ENCODE measurements around the gene TNFRSF11A. TPM values are rescaled to one million over a fixed set of nuclear protein-coding genes. Genes with fewer than 3 reads are reported as not detected.
A peak's percentile ranks its signal among the peaks of the same experiment; 100 is the strongest.

The TNFRSF11A gene
- total RNA-seq, 1 donor from 2014 or later = 0.42 TPM

DNA sequence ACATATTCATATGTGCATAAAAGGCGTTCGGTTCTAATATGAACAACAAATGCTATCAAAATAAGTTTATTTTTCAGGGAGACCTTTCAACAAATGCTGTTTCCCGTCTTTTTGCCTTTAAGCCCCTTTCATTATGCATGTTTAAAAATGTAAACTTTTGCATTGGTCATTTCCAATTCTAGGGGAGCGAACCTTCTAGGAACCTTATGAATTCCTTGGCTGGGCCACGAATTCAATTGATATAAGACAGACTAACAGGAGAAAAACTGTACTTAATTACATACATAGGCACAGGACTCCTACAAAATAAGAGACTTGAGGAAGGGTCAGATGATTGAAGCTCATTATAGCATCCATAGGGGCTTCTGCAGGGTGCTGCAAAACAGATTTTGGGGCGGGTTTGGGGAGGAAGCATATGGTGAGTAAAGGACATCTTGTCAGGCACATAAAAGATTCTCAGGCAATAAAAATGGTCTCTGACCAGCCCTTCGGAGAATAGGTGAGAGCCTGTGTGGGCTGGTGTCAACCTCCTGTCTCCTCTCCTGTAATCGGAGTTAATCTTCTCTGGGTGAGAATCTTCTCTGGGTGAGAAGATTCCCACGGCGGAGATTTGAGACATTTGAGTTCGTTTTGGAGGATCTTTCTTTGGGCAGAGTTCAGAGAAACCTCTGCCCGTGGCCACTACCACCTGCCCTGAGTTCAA lies 1.7 kb downstream of the TNFRSF11A start:
- Histone ChIP-seq H3K4me3 (ENCODE audit: low read depth, low read length) (no peak overlapping the region), H3K36me3 (ENCODE audit: control insufficient read depth, insufficient read depth, low read length) (no peaks in the 10 kb centered on the region), H3K27me3 (ENCODE audit: control insufficient read depth, insufficient read depth, low read length) (peaks cover 16% of the 10 kb centered on the region)
- TF ChIP-seq, protein P1, sequence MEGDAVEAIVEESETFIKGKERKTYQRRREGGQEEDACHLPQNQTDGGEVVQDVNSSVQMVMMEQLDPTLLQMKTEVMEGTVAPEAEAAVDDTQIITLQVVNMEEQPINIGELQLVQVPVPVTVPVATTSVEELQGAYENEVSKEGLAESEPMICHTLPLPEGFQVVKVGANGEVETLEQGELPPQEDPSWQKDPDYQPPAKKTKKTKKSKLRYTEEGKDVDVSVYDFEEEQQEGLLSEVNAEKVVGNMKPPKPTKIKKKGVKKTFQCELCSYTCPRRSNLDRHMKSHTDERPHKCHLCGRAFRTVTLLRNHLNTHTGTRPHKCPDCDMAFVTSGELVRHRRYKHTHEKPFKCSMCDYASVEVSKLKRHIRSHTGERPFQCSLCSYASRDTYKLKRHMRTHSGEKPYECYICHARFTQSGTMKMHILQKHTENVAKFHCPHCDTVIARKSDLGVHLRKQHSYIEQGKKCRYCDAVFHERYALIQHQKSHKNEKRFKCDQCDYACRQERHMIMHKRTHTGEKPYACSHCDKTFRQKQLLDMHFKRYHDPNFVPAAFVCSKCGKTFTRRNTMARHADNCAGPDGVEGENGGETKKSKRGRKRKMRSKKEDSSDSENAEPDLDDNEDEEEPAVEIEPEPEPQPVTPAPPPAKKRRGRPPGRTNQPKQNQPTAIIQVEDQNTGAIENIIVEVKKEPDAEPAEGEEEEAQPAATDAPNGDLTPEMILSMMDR (IDR thresholded peaks at IDR 0.05; ENCODE audit: insufficient read depth, low read length, poor library complexity, severe bottlenecking) = no peak
- DNase-seq (ENCODE audit: low read depth) = no peak

GRCh38 chr18:62327977-62328376 lies 2.9 kb downstream of the TNFRSF11A start:
- H3K4me3 ChIP-seq (ENCODE audit: low read depth, low read length) = no peak overlapping the region
- peaks cover 16% of the 10 kb centered on the region for H3K27me3 ChIP-seq (ENCODE audit: control insufficient read depth, insufficient read depth, low read length)
- no peak for DNase-seq (ENCODE audit: low read depth)

GRCh38 chr18:62328586-62329525 lies 3.7 kb downstream of the TNFRSF11A start:
- TF ChIP-seq, protein P1 (IDR thresholded peaks at IDR 0.05; ENCODE audit: insufficient read depth, low read length, poor library complexity, severe bottlenecking) = no peak
- Histone ChIP-seq H3K4me3 (ENCODE audit: low read depth, low read length) (no peak overlapping the region), H3K27me3 (ENCODE audit: control insufficient read depth, insufficient read depth, low read length) (peaks cover 16% of the 10 kb centered on the region), H3K36me3 (ENCODE audit: control insufficient read depth, insufficient read depth, low read length) (no peaks in the 10 kb centered on the region)
- no peak for DNase-seq (ENCODE audit: low read depth)

More at GRCh38 chr18:62327977-62328376, 2.9 kb downstream of the TNFRSF11A start:
- no peaks in the 10 kb centered on the region for H3K36me3 ChIP-seq (ENCODE audit: control insufficient read depth, insufficient read depth, low read length)
- TF ChIP-seq, protein P1 (IDR thresholded peaks at IDR 0.05; ENCODE audit: insufficient read depth, low read length, poor library complexity, severe bottlenecking) = no peak

GRCh38 chr18:62329691-62330454 lies 4.8 kb downstream of the TNFRSF11A start:
- DNase-seq (ENCODE audit: low read depth) = peak; percentile 50
- peaks cover 14% of the 10 kb centered on the region for H3K27me3 ChIP-seq (ENCODE audit: control insufficient read depth, insufficient read depth, low read length)
- H3K36me3 ChIP-seq (ENCODE audit: control insufficient read depth, insufficient read depth, low read length) = no peaks in the 10 kb centered on the region
- no peak overlapping the region for H3K4me3 ChIP-seq (ENCODE audit: low read depth, low read length)
- TF ChIP-seq, protein P1 (IDR thresholded peaks at IDR 0.05; ENCODE audit: insufficient read depth, low read length, poor library complexity, severe bottlenecking) = no peak

GRCh38 chr18:62330650-62331049 lies 5.5 kb downstream of the TNFRSF11A start:
- no peak overlapping the region for H3K4me3 ChIP-seq (ENCODE audit: low read depth, low read length)
- TF ChIP-seq, protein P1 (IDR thresholded peaks at IDR 0.05; ENCODE audit: insufficient read depth, low read length, poor library complexity, severe bottlenecking) = no peak
- no peak for DNase-seq (ENCODE audit: low read depth)
- H3K27me3 ChIP-seq (ENCODE audit: control insufficient read depth, insufficient read depth, low read length) = peaks cover 11% of the 10 kb centered on the region
- no peaks in the 10 kb centered on the region for H3K36me3 ChIP-seq (ENCODE audit: control insufficient read depth, insufficient read depth, low read length)
